GM19240 (cell line): Measurements from ENCODE around the gene CEP41.
"Not testable (repeated sequence)": the region's sequence is repeated elsewhere in the genome, so short reads cannot be mapped to it uniquely, and the experiment has no call there.

Source experiments
- DNase-seq: peaks from one replicate; pipeline ENCODE4 v3.0.0; 2011; ENCODE audit warnings: low spot score; ENCODE audit not compliant: insufficient read length

The CEP41 gene

GRCh38 chr7:130390486-130390885, 50.3 kb downstream of the CEP41 start:
- no peak for DNase-seq

GRCh38 chr7:130388671-130389070, 52.1 kb downstream of the CEP41 start:
- no peak for DNase-seq

GRCh38 chr7:130387628-130388403, 53.0 kb downstream of the CEP41 start:
- DNase-seq: no peak

- no peak for DNase-seq
Observed at GRCh38 chr7:130387306-130387627, 53.5 kb downstream of the CEP41 start.

- DNase-seq: no peak
Observed at GRCh38 chr7:130386876-130387275, 53.9 kb downstream of the CEP41 start.

- DNase-seq: no peak
Observed at GRCh38 chr7:130385600-130386066, 55.2 kb downstream of the CEP41 start.

GRCh38 chr7:130384841-130385599, 55.8 kb downstream of the CEP41 start:
- DNase-seq: no peak

- DNase-seq: no peak
Observed at GRCh38 chr7:130384371-130384801, 56.4 kb downstream of the CEP41 start.

GRCh38 chr7:130383187-130383980, 57.4 kb downstream of the CEP41 start:
- DNase-seq: no peak

- DNase-seq: no peak
Observed at GRCh38 chr7:130381468-130382312, 59.1 kb downstream of the CEP41 start.

GRCh38 chr7:130380861-130381455, 59.9 kb downstream of the CEP41 start:
- no peak for DNase-seq

- no peak for DNase-seq
Observed at GRCh38 chr7:130379921-130380860, 60.6 kb downstream of the CEP41 start, which contains the start of gene CPA1. CPA1 (plus strand) TSS chr7:130380494; CDS start chr7:130380521, 27 bp downstream.

GRCh38 chr7:130379532-130379920, 61.3 kb downstream of the CEP41 start:
- no peak for DNase-seq

GRCh38 chr7:130379019-130379418, 61.8 kb downstream of the CEP41 start:
- no peak for DNase-seq

GRCh38 chr7:130377178-130377577, 63.6 kb downstream of the CEP41 start:
- no peak for DNase-seq

- not testable (repeated sequence) for DNase-seq
Observed at GRCh38 chr7:130376461-130376860, 64.4 kb downstream of the CEP41 start.

GRCh38 chr7:130374507-130374906, 66.3 kb downstream of the CEP41 start:
- no peak for DNase-seq

GRCh38 chr7:130372402-130373165, 68.2 kb downstream of the CEP41 start:
- no peak for DNase-seq

GRCh38 chr7:130371046-130371445, 69.8 kb downstream of the CEP41 start:
- DNase-seq: no peak
